Activated CD4-positive, alpha-beta T cell treated with anti-CD3 and anti-CD28 coated beads, Interleukin-2, amount 10 ng/mL, durations not matched to agents 24 days and 14 days (primary cell): ENCODE measurements around the gene LRP5. TPM values are rescaled to one million over a fixed set of nuclear protein-coding genes. Genes with fewer than 3 reads are reported as not detected.

ENCODE experiments used
- DNase-seq: peaks from one replicate; pipeline ENCODE4 v3.0.0; 2022
- H3K27ac Mint-ChIP-seq: one replicate; pipeline ENCODE4 v1.8.0; 2022; ENCODE audit warnings: mild to moderate bottlenecking, mixed read lengths
- H3K27me3 Mint-ChIP-seq: one replicate; pipeline ENCODE4 v1.8.0; 2022; ENCODE audit warnings: mixed read lengths
- H3K36me3 Mint-ChIP-seq: one replicate; pipeline ENCODE4 v1.8.0; 2022; ENCODE audit warnings: low read depth, mild to moderate bottlenecking, mixed read lengths
- H3K4me1 Mint-ChIP-seq: one replicate; pipeline ENCODE4 v1.8.0; 2021; ENCODE audit warnings: mixed read lengths
- H3K4me3 Mint-ChIP-seq: one replicate; pipeline ENCODE4 v1.8.0; 2022; ENCODE audit warnings: mild to moderate bottlenecking, moderate library complexity, mixed read lengths
- H3K9me3 Mint-ChIP-seq: one replicate; pipeline ENCODE4 v1.8.0; 2021; ENCODE audit warnings: mixed read lengths
- intact Hi-C: fragments of 100-400 bp; cut with micrococcal nuclease; formaldehyde crosslinking; loops from one replicate; pipeline ENCODE4 v1.15.1; 2023
- total RNA-seq: library from RNA; stranded (reverse); gene quantifications from 2 replicates; pipeline ENCODE4 v1.2.3, GENCODE V29; 2022

LRP5 gene
- total RNA-seq, 1 donor from 2014 or later, result 23.8 TPM

DNA sequence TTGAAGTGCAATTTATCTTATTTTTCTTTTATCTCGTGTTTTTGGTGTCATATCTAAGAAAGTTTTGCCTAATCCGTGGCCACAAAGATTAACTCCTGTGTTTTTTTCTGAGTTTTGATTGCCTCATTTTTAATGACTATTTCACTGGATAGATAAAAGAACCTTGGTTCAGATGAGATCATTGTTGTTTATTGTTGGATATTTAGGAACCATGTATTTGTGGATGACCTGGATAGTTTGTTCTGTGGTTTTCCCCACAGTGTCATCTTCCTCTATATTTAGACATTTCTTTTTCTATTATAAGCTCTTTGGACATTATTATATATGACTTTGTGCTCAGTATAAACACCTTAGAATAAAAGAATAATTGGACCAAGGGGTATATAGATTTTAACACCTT, 185.4 kb downstream of the LRP5 start:
- no peak overlapping the region for H3K4me3 Mint-ChIP-seq
- H3K4me1 Mint-ChIP-seq, result peaks cover 27% of the 10 kb centered on the region
- H3K27me3 Mint-ChIP-seq, result no peaks in the 10 kb centered on the region
- no peak for DNase-seq
- intact Hi-C loops, result no loop called here
- H3K9me3 Mint-ChIP-seq, result no peaks in the 10 kb centered on the region
- no peak overlapping the region for H3K27ac Mint-ChIP-seq
- H3K36me3 Mint-ChIP-seq, result peaks cover 2% of the 10 kb centered on the region

DNA sequence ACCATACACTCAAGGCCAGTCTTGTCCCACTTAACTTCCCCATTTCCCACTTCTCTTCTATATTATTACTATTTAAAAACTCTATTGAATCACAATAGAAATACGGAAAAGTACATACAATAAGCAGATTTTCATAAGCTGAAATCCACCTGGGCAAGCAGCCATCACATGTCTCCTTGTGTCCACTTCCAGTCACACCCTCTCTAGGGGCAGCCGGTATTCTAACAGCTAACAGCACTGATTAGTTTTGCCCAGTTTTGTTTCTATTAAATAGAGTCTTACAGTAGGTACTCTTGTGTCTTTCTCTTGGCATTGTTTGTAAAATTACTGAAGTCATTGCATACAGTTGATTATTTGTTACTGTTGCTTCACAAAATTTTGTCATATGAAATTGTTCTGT, 185.9 kb downstream of the LRP5 start:
- DNase-seq, result no peak
- H3K27ac Mint-ChIP-seq, result no peak overlapping the region
- no peak overlapping the region for H3K4me3 Mint-ChIP-seq
- no peaks in the 10 kb centered on the region for H3K27me3 Mint-ChIP-seq
- no peaks in the 10 kb centered on the region for H3K9me3 Mint-ChIP-seq
- intact Hi-C loops, result no loop called here
- peaks cover 27% of the 10 kb centered on the region for H3K4me1 Mint-ChIP-seq
- peaks cover 3% of the 10 kb centered on the region for H3K36me3 Mint-ChIP-seq

Other genes with a start within 250 kb of the LRP5 start
- 15.1 TPM in 2 replicates for gene CHKA, start 191.2 kb upstream of the LRP5 start, total RNA-seq
- gene KMT5B, start 99.3 kb upstream of the LRP5 start, total RNA-seq, result 33.9 and 34.7 TPM in 2 replicates
- 38.0 and 43.2 TPM in 2 replicates for gene C11orf24, start 40.6 kb upstream of the LRP5 start, total RNA-seq
- gene PPP6R3, start 148.2 kb downstream of the LRP5 start, total RNA-seq, result 124 and 132 TPM in 2 replicates